Fibroblast of villous mesenchyme (primary cell): Measurements from ENCODE around the gene TBC1D23. TPM values are rescaled to one million over a fixed set of nuclear protein-coding genes. Genes with fewer than 3 reads are reported as not detected.
"Not testable (repeated sequence)": the region's sequence is repeated elsewhere in the genome, so short reads cannot be mapped to it uniquely, and the experiment has no call there.

Source experiments
- DNase-seq: peaks from one replicate; pipeline ENCODE4 v3.0.0-alpha.2; 2010; ENCODE audit warnings: low read depth
- H3K4me3 ChIP-seq: 2 replicates; pipeline ENCODE4 v1.5.1; 2011; ENCODE audit warnings: low read depth, mild to moderate bottlenecking, low read length
- total RNA-seq: library from RNA; depleted of rRNA; stranded (reverse); fragments of >200 nt; gene quantifications from 2 replicates; pipeline ENCODE4 v1.2.3, GENCODE V29; 2012
- TF ChIP-seq, protein P1 (sequence below): IDR thresholded peaks from 2 replicates; pipeline ENCODE4 v1.5.1; 2012; ENCODE audit warnings: low read depth, mild to moderate bottlenecking, low read length; ENCODE audit not compliant: insufficient read depth

TBC1D23 gene
- total RNA-seq, 1 donor, result 90.2 TPM

DNA sequence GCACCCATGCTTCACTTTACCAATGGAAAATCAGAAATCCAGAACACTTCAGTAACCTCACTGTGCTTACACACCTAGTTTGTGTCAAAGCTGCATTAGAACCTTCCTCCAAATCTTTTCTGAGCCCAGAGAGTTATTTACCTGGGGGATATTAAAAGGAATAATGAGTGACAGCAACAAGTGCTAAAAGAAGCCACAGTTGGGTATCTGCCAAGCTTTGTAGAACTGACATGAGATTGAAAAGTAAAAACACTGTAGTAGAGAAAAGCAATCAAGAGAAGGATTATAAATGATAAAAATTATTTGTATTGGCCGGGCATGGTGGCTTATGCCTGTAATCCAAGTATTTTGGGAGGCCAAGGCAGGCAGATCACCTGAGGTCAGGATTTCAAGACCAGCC, 8.8 kb upstream of the TBC1D23 start:
- TF ChIP-seq, protein P1, sequence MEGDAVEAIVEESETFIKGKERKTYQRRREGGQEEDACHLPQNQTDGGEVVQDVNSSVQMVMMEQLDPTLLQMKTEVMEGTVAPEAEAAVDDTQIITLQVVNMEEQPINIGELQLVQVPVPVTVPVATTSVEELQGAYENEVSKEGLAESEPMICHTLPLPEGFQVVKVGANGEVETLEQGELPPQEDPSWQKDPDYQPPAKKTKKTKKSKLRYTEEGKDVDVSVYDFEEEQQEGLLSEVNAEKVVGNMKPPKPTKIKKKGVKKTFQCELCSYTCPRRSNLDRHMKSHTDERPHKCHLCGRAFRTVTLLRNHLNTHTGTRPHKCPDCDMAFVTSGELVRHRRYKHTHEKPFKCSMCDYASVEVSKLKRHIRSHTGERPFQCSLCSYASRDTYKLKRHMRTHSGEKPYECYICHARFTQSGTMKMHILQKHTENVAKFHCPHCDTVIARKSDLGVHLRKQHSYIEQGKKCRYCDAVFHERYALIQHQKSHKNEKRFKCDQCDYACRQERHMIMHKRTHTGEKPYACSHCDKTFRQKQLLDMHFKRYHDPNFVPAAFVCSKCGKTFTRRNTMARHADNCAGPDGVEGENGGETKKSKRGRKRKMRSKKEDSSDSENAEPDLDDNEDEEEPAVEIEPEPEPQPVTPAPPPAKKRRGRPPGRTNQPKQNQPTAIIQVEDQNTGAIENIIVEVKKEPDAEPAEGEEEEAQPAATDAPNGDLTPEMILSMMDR, result no peak
- no peak overlapping the region for H3K4me3 ChIP-seq
- no peak for DNase-seq

DNA sequence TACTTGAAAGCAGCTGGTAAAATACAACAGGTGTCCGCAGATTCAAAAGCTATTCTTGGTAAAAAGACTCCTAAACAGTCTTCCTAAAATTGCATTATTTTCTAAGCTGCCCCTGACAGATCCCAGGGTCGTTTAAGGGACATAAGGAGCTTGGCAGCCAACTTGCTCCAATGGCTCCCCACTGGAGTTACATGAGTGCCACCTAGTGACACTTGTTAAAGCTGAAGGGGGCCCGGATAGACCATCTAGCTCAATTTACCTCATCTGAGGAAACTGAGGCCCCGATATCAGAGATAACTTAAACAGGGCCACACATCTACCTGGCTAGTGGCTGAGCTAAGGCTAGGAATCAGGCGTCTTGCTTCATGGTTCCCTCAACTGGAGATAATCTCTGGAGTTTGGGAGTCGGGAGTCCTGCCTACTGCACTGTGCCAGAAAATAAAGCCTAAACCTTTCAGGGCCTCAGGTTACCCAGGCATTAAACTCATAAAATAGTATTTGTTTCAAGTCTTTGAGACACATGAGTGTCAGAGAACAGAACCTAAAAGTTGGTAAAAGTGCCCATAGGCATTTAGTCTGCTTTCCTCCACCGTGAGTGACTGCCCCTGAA, 6.5 kb upstream of the TBC1D23 start:
- TF ChIP-seq, protein P1, result peak; percentile 87

DNA sequence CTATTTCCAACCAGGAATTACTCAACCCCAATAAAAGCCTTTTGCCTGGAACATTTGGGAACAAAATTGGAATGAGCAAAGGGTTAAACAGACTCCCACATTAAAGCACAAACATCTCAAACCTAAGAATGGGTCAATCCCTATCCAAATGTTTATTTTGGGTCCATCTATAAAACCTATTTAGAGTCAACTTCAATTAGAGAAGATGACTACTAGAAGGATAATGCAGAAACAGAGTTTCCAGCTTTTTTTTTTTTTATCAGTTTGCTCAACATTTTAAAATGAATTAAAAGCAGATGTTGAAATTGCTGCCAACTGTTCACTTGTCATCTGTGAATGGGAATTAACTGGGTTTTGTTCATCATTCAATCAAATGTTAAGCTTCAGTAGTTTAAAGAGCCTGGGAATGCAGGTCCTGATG, 4.1 kb upstream of the TBC1D23 start:
- DNase-seq, result peak; percentile 73
- TF ChIP-seq, protein P1, result no peak
- H3K4me3 ChIP-seq, result no peak overlapping the region

More for the DNA sequence above, 6.5 kb upstream of the TBC1D23 start:
- DNase-seq, result peak; percentile 86
- no peak overlapping the region for H3K4me3 ChIP-seq

DNA sequence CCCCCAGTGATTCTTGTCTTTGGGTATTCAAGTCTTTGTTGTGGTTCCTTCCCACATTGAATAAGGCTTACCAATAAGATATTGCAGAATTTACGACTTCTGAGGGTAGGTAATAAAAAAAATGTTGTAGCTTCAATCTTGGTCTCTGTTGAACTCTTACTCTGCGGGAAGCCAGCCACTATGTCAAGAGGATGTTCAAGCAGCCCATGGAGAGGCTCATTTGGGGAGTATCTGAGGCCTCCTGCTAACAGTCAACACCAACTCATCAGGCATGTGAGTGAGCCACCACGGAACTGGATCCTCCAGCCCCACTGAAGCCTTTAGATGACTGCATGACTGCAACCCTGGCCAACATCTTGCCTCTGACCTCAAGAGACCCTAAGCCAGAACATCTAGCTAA, 3.2 kb upstream of the TBC1D23 start:
- TF ChIP-seq, protein P1, result no peak
- no peak overlapping the region for H3K4me3 ChIP-seq
- peak; percentile 28 for DNase-seq

DNA sequence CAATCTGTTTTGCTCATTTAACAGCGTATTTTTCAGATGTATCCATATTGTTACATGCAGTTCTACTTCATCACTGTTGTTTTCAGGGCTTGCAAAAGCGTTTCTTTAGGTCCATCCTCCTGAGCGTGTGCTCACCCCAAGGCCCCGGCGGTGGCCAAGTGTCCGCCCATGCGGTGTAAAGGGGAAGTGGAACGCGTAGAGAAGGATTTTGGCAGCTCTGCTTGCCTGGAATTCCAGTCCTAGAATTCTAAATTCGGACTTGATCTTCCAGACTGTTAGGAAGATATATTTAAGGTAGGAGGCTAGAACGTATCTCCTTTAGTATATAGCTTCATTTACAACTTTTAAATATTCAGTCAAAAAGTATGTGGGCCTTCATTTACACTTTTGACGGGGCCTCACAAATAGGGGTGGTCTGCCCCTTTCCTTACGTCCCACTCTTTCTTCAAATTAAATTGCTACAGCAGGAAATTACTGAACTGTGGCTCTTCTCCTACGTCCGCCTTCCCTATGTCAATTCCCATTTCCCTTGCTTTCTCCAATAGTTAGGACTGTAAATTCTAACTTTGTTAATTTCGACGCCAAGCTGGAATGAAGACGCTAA, 609 bp upstream of the TBC1D23 start:
- DNase-seq, result peak; percentile 59

DNA sequence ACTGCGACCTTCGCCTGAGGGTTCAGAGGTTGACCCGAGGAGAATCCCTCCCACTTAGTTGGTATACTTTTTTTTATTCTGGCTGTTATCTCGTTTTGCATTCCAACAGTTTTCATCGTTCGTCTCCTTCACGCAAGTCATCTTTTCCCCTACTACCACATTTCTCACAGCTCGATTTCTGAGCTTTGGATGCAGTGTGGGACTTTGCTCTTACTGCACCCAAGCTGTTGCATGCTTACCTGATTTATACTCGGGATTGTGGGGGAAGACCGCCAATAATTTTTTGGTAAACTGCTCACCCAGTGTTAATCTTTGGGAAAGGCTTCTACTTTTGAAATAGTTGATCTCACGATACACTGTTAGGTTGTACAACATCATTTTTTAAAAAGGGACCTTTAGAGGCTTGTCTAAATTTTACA, 702 bp downstream of the TBC1D23 start:
- no peak for DNase-seq
- H3K4me3 ChIP-seq, result peak overlapping the region; percentile 99
- TF ChIP-seq, protein P1, result no peak

More for the DNA sequence above, 609 bp upstream of the TBC1D23 start:
- TF ChIP-seq, protein P1, result peak; percentile 36
- H3K4me3 ChIP-seq, result peak overlapping the region; percentile 45

DNA sequence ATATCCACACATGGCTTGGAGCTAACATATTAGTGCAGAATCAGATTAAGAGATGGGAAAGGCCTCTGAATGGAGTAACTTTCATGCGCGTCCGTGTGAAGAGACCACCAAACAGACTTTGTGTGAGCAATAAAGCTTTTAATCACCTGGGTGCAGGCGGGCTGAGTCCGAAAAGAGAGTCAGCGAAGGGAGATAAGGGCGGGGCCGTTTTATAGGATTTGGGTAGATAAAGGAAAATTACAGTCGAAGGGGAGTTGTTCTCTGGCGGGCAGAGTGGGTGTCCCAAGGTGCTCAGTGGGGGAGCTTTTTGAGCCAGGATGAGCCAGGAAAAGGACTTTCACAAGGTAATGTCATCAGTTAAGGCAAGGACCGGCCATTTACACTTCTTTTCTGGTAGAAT, 2.1 kb downstream of the TBC1D23 start:
- peak overlapping the region; percentile 99 for H3K4me3 ChIP-seq
- not testable (repeated sequence) for DNase-seq
